HL-60/S4 treated with retinoic acid at 250 ng/mL for 4 days and 3 days (cell line): Measurements from ENCODE around the gene PDCD6IP.
"Not testable (repeated sequence)": the region's sequence is repeated elsewhere in the genome, so short reads cannot be mapped to it uniquely, and the experiment has no call there.

Experiments used
- in situ Hi-C: fragments of 300-500 bp; cut with MboI; formaldehyde crosslinking; loops from 2 replicates; pipeline ENCODE4 v1.7.0; 2022; ENCODE audit warnings: low sequenced_read_pairs

Gene PDCD6IP, protein sequence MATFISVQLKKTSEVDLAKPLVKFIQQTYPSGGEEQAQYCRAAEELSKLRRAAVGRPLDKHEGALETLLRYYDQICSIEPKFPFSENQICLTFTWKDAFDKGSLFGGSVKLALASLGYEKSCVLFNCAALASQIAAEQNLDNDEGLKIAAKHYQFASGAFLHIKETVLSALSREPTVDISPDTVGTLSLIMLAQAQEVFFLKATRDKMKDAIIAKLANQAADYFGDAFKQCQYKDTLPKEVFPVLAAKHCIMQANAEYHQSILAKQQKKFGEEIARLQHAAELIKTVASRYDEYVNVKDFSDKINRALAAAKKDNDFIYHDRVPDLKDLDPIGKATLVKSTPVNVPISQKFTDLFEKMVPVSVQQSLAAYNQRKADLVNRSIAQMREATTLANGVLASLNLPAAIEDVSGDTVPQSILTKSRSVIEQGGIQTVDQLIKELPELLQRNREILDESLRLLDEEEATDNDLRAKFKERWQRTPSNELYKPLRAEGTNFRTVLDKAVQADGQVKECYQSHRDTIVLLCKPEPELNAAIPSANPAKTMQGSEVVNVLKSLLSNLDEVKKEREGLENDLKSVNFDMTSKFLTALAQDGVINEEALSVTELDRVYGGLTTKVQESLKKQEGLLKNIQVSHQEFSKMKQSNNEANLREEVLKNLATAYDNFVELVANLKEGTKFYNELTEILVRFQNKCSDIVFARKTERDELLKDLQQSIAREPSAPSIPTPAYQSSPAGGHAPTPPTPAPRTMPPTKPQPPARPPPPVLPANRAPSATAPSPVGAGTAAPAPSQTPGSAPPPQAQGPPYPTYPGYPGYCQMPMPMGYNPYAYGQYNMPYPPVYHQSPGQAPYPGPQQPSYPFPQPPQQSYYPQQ

DNA sequence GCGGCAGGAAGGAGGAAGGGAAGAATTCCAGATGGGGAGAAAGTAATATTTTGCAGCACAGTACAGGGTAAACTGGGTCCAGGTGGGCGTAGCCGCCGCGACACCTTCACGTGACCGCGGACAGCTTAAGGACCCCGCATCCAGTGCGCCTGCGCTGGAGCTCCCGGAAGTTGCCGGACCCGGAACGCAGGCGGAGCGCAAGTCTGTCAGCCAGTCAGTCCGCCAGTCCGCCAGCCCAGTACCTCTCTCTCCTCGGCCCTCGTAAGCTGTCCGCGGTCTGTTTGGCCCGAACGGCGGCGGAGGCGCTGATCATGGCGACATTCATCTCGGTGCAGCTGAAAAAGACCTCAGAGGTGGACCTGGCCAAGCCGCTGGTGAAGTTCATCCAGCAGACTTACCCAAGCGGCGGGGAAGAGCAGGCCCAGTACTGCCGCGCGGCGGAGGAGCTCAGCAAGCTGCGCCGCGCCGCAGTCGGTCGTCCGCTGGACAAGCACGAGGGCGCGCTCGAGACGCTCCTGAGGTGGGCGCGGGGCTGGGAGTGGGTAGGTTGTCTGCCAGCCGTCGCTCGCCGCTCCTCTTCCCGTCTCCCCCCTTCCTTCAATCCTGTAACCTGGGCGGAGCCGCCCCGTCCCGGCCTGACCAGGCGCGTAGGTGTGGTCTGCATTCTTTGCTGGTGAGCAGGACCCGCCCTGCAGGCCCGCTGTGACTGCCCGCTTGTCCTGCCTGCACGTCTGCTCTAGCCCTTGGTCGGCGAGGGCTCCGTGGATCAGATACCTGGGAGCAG lies at the start of gene PDCD6IP:
Gene PDCD6IP, plus strand, starts transcription at position 213 of the 784 bp plus-strand sequence. Its CDS starts 99 bp downstream, at position 312.
- in situ Hi-C loops, result loop anchor here (25.0 kb wide), 1 partner anchor 161 kb away; no protein-coding TSS in a partner anchor

DNA sequence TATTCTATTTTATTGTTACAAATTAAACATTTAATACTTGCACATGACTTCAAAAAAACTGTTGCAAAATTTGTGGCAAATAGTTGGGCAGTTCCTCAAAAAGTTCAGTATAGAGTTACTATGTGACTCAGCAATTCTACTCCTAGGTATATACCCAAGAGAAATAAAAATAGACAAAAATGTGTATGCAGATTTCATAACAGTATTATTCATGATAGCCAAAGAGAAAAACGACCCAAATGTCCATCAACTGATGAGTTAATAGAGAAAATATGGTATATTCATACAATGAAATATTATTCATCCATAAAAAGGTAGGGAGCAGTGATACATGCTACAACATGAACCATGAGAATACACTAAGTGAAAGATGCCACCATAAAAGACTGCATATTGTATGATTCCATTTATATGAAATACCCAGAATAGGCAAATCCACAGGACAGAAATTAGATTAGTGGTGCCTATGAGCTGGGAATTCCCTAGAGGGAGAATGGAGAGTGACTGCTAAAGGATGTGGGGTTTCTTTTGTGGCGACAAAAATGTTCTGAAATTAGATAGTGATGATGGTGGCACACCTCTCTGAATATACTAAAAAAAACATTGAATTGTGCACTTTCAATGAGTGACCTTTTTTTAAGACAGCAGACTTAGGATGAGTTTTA lies 48.8 kb upstream of the PDCD6IP start:
- in situ Hi-C loops, result no loop called here

- in situ Hi-C loops, result no loop called here
These were observed 48.2 kb upstream of the PDCD6IP start for GRCh38 chr3:33750211-33750548.

- in situ Hi-C loops, result no loop called here
These were observed 47.1 kb upstream of the PDCD6IP start for GRCh38 chr3:33751336-33751735.

- in situ Hi-C loops, result not testable (repeated sequence)
These were observed 44.0 kb upstream of the PDCD6IP start for GRCh38 chr3:33754391-33754790.

DNA sequence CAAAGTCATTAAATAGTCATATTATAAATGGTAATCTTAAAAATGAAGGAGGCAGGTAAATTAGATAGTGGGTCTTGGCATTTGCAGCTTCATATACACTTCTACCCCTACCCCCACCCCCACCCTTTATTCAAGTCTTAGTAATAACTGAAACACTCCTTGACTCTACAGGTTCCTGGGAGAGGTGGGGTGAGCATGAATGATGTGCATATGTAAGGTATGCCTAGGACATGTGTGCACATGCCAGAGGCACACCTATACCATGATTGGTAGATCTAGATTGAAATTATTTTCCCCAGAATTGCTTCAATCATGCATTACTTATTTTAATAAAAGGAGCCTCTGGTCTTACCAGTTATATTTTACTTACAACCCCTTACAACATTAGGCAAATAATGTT lies 40.1 kb upstream of the PDCD6IP start:
- in situ Hi-C loops, result no loop called here

DNA sequence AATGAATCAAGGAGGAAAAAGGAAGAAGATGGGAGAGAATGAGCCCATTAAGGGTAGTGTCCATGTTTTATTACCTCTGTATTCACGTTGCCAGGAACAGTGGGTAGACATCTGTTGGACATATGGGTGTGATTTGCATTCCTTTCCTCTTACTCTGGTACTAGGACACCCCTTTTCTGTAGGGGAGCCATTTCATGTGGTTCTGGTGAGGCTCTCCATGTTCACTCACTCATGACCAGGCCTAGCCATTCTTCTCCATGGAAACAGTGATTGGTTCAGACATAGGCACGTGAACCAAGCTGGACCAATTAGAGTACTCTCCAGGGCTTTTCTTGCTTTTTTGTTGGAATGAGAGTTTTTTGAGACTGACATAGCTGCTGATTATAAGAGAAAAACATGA lies 39.6 kb upstream of the PDCD6IP start:
- in situ Hi-C loops, result no loop called here

DNA sequence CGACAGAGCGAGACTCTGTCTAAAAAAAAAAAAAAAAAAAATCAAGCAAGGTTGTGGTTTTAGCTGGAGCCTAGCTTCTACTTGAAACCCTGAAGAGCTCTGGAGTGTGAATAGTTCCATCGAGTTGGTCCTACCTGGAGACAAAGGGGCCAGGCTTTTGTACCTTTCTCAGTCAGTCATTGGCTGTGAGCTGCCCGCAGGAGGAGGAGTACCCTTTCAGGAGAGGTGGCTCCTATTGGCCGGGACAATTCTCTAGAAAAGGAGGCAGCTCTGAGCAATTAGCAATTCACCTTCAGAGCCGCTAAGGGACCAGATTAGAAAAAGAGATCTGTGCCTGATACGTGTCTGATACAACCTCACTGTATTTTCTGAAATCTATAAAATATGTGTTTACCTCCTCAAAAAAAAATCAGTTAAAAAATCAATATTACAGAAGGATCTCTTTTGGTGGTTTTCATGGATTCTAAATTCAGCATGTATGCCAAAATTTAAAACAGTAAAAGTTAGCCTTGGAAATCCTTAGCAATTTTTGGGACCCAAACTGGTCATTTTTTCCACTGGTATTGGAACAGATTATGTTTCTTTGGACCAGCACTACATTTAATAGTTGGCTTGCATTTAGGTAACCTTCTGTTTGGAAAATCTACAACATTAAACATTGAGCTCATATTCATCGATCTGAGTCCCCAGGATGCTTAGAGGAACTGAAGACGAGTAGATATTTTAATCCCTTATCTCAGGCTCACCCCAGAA lies 29.7 kb upstream of the PDCD6IP start:
- in situ Hi-C loops, result no loop called here

GRCh38 chr3:33773637-33774036 lies 24.8 kb upstream of the PDCD6IP start:
- in situ Hi-C loops, result no loop called here

DNA sequence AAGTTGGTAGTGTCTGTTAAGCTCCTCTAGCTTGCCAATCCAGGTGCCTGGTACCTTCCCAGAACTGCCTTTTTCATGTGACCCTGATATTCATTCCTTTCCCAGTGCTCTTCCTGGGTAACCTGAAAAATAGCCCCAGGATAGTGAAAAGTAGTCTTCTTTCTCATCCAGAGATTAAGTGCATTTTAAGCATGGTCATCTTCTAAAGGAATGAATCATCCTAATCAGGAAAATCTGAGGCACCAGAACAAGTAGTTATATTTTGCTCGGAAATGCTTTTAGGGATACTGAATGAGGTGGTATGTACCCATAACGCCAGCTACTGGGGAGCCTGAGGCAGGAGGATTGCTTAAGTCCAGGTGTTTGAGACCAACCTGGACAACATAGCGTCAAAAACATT lies 23.1 kb upstream of the PDCD6IP start:
- in situ Hi-C loops, result loop anchor here (25.0 kb wide), 1 partner anchor 138 kb away; no protein-coding TSS in a partner anchor

DNA sequence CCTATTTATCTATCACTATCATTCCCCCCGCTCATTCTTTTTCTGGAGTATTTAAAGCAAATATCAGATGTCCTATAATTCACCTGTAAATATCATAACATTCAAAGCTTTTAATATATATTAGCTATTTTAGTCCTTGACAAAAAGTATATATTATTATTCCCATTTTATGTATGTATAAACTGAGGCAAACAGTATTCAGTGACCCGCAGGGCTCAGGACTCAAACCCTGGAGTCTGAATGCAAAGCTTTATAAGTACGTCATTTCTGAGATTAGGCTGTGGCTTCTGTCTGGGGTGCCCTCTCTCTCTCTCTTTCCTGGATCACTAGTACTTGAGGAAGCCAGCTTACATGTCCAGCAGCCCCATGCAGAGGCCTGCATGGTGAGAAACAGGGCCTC lies 20.4 kb upstream of the PDCD6IP start:
- in situ Hi-C loops, result loop anchor here (25.0 kb wide), 1 partner anchor 141 kb away; no protein-coding TSS in a partner anchor

- in situ Hi-C loops, result loop anchor here (25.0 kb wide), 1 partner anchor 142 kb away; no protein-coding TSS in a partner anchor
These were observed 18.7 kb upstream of the PDCD6IP start for GRCh38 chr3:33779751-33780150.

- in situ Hi-C loops, result loop anchor here (25.0 kb wide), 1 partner anchor 144 kb away; no protein-coding TSS in a partner anchor
These were observed 17.0 kb upstream of the PDCD6IP start for GRCh38 chr3:33781413-33781812.

- in situ Hi-C loops, result loop anchor here (25.0 kb wide), 1 partner anchor 149 kb away; no protein-coding TSS in a partner anchor
These were observed 11.7 kb upstream of the PDCD6IP start for GRCh38 chr3:33786565-33787327.

- in situ Hi-C loops, result loop anchor here (25.0 kb wide), 1 partner anchor 150 kb away; no protein-coding TSS in a partner anchor
These were observed 11.0 kb upstream of the PDCD6IP start for GRCh38 chr3:33787328-33788009.

DNA sequence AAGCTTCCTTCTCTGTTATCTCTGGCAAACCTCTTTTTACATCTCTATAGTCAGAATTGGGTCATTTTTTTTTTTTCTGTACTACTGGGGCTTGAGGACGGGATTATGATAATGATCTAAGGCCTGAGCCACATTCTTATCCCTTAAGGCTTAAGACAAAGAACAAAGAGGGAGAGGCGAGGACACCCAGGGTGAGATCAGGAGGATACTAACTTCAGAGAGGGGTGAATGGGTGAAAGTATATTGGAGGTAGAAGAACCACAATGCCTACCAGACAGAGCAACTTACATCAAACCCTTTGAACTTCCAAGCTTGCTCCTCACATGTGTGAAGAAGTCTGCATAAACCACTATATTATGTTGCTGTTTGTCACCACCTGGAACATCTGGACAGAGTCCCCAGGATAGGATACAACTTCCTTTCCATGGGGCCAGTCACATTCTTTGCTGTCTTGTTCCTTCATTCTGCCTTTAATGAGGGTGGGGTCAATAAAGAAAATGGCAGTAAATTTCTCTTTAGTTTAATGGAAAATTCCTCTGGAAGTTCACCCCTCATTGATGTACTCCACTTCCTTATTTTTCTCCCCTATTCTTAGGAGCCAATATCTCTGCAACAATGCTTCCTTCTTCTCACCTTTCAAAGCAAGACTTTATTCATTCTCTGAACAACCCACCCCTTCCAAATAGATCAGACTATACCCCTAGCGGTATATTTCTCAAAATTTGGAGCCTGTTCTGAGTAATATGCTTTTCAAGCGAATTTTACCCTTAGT lies 9.1 kb upstream of the PDCD6IP start:
- in situ Hi-C loops, result loop anchor here (25.0 kb wide), 1 partner anchor 152 kb away; no protein-coding TSS in a partner anchor

- in situ Hi-C loops, result loop anchor here (25.0 kb wide), 1 partner anchor 153 kb away; no protein-coding TSS in a partner anchor
These were observed 8.3 kb upstream of the PDCD6IP start for GRCh38 chr3:33790091-33790490.
